ENCODE data around the gene RHBDF1.

The RHBDF1 gene

GRCh38 chr16:74747-75334 lies 2.4 kb upstream of the RHBDF1 start:
- Histone ChIP-seq H3K9me3 (ENCODE audit: low read depth, low read length) (no peaks in the 10 kb centered on the region), H3K9ac (ENCODE audit: insufficient read length) (no peak overlapping the region), H3K27ac (0 out of 2 replicates have a peak overlapping the region, but pooled peaks have one; percentile 60), H3K36me3 (ENCODE audit: insufficient read depth, low read length) (no peaks in the 10 kb centered on the region; the same call in 1 of the 2 replicates), H3K4me3 (no peak overlapping the region)
- DNase-seq (ENCODE audit: low read depth, low spot score): no peak
- TF ChIP-seq FOXP2 (optimal IDR thresholded peaks at IDR 0.05; ENCODE audit: control extremely low read depth, extremely low read length, insufficient read depth): no peak
- no peak for TF ChIP-seq EZH2 (IDR thresholded peaks at IDR 0.05)
- no peak for TF ChIP-seq POLR2AphosphoS5 (IDR thresholded peaks at IDR 0.05; ENCODE audit: borderline replicate concordance, low read depth, low read length)

GRCh38 chr16:74051-74746 lies 1.8 kb upstream of the RHBDF1 start:
- DNase-seq (ENCODE audit: low read depth, low spot score): no peak
- Histone ChIP-seq H3K27ac (no peak overlapping the region), H3K9me3 (ENCODE audit: low read depth, low read length) (no peaks in the 10 kb centered on the region), H3K9ac (ENCODE audit: insufficient read length) (no peak overlapping the region), H3K4me3 (no peak overlapping the region), H3K36me3 (ENCODE audit: insufficient read depth, low read length) (no peaks in the 10 kb centered on the region; the same call in 1 of the 2 replicates)
- TF ChIP-seq FOXP2 (optimal IDR thresholded peaks at IDR 0.05; ENCODE audit: control extremely low read depth, extremely low read length, insufficient read depth): no peak
- no peak for TF ChIP-seq EZH2 (IDR thresholded peaks at IDR 0.05)

- Histone ChIP-seq H3K36me3 (ENCODE audit: insufficient read depth, low read length) (no peaks in the 10 kb centered on the region), H3K27ac (no peak overlapping the region), H3K9ac (ENCODE audit: insufficient read length) (peak overlapping the region; percentile 55), H3K4me3 (peak overlapping the region; percentile 72), H3K9me3 (ENCODE audit: low read depth, low read length) (no peaks in the 10 kb centered on the region)
- DNase-seq (ENCODE audit: low read depth, low spot score): no peak
- TF ChIP-seq FOXP2 (optimal IDR thresholded peaks at IDR 0.05; ENCODE audit: control extremely low read depth, extremely low read length, insufficient read depth): no peak
- no peak for TF ChIP-seq EZH2 (IDR thresholded peaks at IDR 0.05)
- no peak for TF ChIP-seq POLR2AphosphoS5 (IDR thresholded peaks at IDR 0.05; ENCODE audit: borderline replicate concordance, low read depth, low read length)
These were observed 660 bp downstream of the RHBDF1 start for GRCh38 chr16:71540-72401.

- Histone ChIP-seq H3K4me3 (peak overlapping the region; percentile 72), H3K9ac (ENCODE audit: insufficient read length) (no peak overlapping the region), H3K9me3 (ENCODE audit: low read depth, low read length) (no peaks in the 10 kb centered on the region), H3K36me3 (ENCODE audit: insufficient read depth, low read length) (no peaks in the 10 kb centered on the region), H3K27ac (no peak overlapping the region)
- no peak for DNase-seq (ENCODE audit: low read depth, low spot score)
- TF ChIP-seq POLR2AphosphoS5 (IDR thresholded peaks at IDR 0.05; ENCODE audit: borderline replicate concordance, low read depth, low read length): no peak
- TF ChIP-seq EZH2 (IDR thresholded peaks at IDR 0.05): no peak
- TF ChIP-seq FOXP2 (optimal IDR thresholded peaks at IDR 0.05; ENCODE audit: control extremely low read depth, extremely low read length, insufficient read depth): no peak
These were observed 1.3 kb downstream of the RHBDF1 start for GRCh38 chr16:71210-71539.

- H3K4me3 ChIP-seq: no peak overlapping the region
- DNase-seq (ENCODE audit: low read depth, low spot score): no peak
- no peak for TF ChIP-seq EZH2 (IDR thresholded peaks at IDR 0.05)
- TF ChIP-seq FOXP2 (optimal IDR thresholded peaks at IDR 0.05; ENCODE audit: control extremely low read depth, extremely low read length, insufficient read depth): no peak
- TF ChIP-seq POLR2AphosphoS5 (IDR thresholded peaks at IDR 0.05; ENCODE audit: borderline replicate concordance, low read depth, low read length): no peak
- no peak overlapping the region for H3K9ac ChIP-seq (ENCODE audit: insufficient read length)
- no peaks in the 10 kb centered on the region for H3K36me3 ChIP-seq (ENCODE audit: insufficient read depth, low read length)
- H3K27ac ChIP-seq: no peak overlapping the region
- H3K9me3 ChIP-seq (ENCODE audit: low read depth, low read length): no peaks in the 10 kb centered on the region
These were observed 3.2 kb downstream of the RHBDF1 start for GRCh38 chr16:69181-69580.

- H3K36me3 ChIP-seq (ENCODE audit: insufficient read depth, low read length): no peaks in the 10 kb centered on the region
- H3K4me3 ChIP-seq: no peak overlapping the region
- H3K27ac ChIP-seq: no peak overlapping the region
- H3K9ac ChIP-seq (ENCODE audit: insufficient read length): no peak overlapping the region
- TF ChIP-seq POLR2AphosphoS5 (IDR thresholded peaks at IDR 0.05; ENCODE audit: borderline replicate concordance, low read depth, low read length): no peak
- no peak for TF ChIP-seq EZH2 (IDR thresholded peaks at IDR 0.05)
- no peaks in the 10 kb centered on the region for H3K9me3 ChIP-seq (ENCODE audit: low read depth, low read length)
- no peak for DNase-seq (ENCODE audit: low read depth, low spot score)
These were observed 4.3 kb downstream of the RHBDF1 start for GRCh38 chr16:67884-68789.

GRCh38 chr16:67183-67791 lies 5.1 kb downstream of the RHBDF1 start:
- H3K9ac ChIP-seq (ENCODE audit: insufficient read length): no peak overlapping the region
- no peaks in the 10 kb centered on the region for H3K9me3 ChIP-seq (ENCODE audit: low read depth, low read length)
- TF ChIP-seq FOXP2 (optimal IDR thresholded peaks at IDR 0.05; ENCODE audit: control extremely low read depth, extremely low read length, insufficient read depth): no peak
- TF ChIP-seq EZH2 (IDR thresholded peaks at IDR 0.05): no peak
- TF ChIP-seq POLR2AphosphoS5 (IDR thresholded peaks at IDR 0.05; ENCODE audit: borderline replicate concordance, low read depth, low read length): no peak
- no peak overlapping the region for H3K27ac ChIP-seq
- DNase-seq (ENCODE audit: low read depth, low spot score): no peak
- no peaks in the 10 kb centered on the region for H3K36me3 ChIP-seq (ENCODE audit: insufficient read depth, low read length)
- no peak overlapping the region for H3K4me3 ChIP-seq

Measured in SK-N-MC (cell line).